Measurements from ENCODE around the gene SLC25A22.

Gene SLC25A22

DNA sequence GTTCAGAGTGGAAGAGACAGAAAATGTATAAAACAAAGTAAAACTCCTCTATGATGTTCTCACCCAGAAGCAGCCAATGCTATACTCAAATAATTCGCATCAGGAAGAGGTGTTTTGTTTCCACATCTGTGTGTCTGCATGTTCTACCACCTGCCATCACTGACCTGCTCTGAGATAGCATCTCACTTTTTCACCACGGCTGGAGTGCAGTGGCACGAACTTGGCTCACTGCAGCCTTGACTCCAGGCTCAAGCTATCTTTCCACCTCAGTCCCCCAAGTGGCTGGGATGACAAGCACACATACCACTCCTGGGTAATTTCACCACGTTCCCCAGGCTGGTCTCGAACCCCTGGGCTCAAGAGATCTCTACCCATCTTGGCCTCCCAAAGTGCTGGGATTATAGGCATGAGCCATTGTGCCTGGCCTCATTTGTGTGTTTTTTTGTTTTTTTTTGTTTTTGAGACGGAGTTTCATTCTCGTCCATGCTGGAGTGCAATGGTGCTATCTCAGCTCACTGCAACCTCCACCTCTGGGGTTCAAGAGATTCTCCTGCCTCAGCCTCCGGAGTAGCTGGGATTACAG is 36.5 kb downstream of the SLC25A22 start:
- Histone ChIP-seq H3K27ac (no peak overlapping the region), H3K36me3 (replicated peaks) (peaks cover 79% of the 10 kb centered on the region), H3K4me3 (ENCODE audit: low read depth, low read length) (no peak overlapping the region), H3K27me3 (replicated peaks) (no peaks in the 10 kb centered on the region)
- in situ Hi-C loops (cut with HindIII; ENCODE audit: low pct_ligation_motif_present, low sequenced_read_pairs), result no loop called here
- TF ChIP-seq, protein P1, sequence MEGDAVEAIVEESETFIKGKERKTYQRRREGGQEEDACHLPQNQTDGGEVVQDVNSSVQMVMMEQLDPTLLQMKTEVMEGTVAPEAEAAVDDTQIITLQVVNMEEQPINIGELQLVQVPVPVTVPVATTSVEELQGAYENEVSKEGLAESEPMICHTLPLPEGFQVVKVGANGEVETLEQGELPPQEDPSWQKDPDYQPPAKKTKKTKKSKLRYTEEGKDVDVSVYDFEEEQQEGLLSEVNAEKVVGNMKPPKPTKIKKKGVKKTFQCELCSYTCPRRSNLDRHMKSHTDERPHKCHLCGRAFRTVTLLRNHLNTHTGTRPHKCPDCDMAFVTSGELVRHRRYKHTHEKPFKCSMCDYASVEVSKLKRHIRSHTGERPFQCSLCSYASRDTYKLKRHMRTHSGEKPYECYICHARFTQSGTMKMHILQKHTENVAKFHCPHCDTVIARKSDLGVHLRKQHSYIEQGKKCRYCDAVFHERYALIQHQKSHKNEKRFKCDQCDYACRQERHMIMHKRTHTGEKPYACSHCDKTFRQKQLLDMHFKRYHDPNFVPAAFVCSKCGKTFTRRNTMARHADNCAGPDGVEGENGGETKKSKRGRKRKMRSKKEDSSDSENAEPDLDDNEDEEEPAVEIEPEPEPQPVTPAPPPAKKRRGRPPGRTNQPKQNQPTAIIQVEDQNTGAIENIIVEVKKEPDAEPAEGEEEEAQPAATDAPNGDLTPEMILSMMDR (IDR thresholded peaks at IDR 0.05; ENCODE audit: low read depth, low read length, missing control alignments), result no peak
- DNase-seq, result no peak

DNA sequence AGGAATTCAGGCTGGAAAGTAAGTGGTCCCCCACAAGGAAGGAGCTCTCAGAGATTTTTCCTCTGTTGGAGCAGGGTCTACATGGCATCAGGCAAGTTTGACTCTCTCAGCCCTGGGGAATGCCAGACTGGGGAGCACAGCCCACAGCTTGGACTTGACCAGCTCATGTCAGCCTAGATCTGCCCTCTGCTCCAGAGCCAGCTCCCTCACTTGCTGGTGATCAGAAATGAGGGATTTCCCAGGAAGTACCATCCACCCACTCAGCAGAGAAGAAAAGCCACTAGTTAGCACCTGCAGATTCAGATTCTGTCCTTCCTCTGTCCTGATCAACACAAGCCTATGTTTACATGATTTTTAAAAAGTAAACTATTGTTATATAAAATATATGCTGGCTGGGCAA is 37.8 kb downstream of the SLC25A22 start:
- DNase-seq, result no peak
- H3K27ac ChIP-seq, result no peak overlapping the region
- H3K27me3 ChIP-seq (replicated peaks), result no peaks in the 10 kb centered on the region
- TF ChIP-seq, protein P1 (IDR thresholded peaks at IDR 0.05; ENCODE audit: low read depth, low read length, missing control alignments), result no peak
- in situ Hi-C loops (cut with HindIII; ENCODE audit: low pct_ligation_motif_present, low sequenced_read_pairs), result no loop called here
- H3K36me3 ChIP-seq (replicated peaks), result peaks cover 72% of the 10 kb centered on the region
- no peak overlapping the region for H3K4me3 ChIP-seq (ENCODE audit: low read depth, low read length)

DNA sequence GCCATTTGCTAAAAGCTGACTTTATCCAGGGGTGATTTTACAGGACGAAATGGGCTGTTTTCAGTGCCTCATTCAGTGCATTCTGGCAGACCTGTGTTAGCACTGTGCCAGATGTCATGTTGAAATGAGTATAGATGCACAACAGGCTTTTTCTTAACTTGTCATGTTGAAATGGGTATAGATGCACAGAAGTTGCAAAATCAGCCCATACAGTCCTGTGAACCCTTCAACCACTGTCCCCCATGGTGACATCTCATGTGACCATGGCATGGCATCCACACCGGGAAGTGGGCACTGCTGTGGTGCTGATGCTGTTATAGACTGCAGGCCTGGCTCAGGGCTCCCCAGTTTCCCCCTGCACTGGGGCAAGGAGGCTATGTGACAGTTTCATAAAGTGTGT is 48.4 kb downstream of the SLC25A22 start:
- H3K4me3 ChIP-seq (ENCODE audit: low read depth, low read length), result no peak overlapping the region
- in situ Hi-C loops (cut with HindIII; ENCODE audit: low pct_ligation_motif_present, low sequenced_read_pairs), result no loop called here
- TF ChIP-seq, protein P1 (IDR thresholded peaks at IDR 0.05; ENCODE audit: low read depth, low read length, missing control alignments), result no peak
- H3K27ac ChIP-seq, result no peak overlapping the region
- peaks cover 9% of the 10 kb centered on the region for H3K36me3 ChIP-seq (replicated peaks)
- no peaks in the 10 kb centered on the region for H3K27me3 ChIP-seq (replicated peaks)
- DNase-seq, result no peak

DNA sequence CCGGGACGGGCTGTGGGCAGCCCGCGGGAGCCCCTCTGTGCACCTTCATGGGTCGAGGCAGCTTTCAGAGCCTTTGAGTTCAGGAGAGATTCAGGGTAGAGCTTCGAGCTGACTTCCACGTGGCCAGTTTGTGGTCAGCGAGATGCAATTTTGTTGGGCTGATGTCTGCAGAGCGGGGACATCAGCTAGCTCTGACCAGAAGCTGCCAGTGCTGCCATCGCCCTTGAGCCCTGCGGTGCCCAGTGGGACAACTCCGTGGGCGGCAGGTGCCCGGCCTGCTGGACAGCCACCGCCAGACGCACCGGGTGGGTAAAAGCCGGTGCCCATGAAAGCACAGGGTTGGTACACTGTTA is 50.1 kb downstream of the SLC25A22 start:
- DNase-seq, result no peak
- Histone ChIP-seq H3K27me3 (replicated peaks) (no peaks in the 10 kb centered on the region), H3K4me3 (ENCODE audit: low read depth, low read length) (peak overlapping the region; percentile 69), H3K36me3 (replicated peaks) (peaks cover 9% of the 10 kb centered on the region), H3K27ac (peak overlapping the region; percentile 82)
- in situ Hi-C loops (cut with HindIII; ENCODE audit: low pct_ligation_motif_present, low sequenced_read_pairs), result no loop called here
- TF ChIP-seq, protein P1 (IDR thresholded peaks at IDR 0.05; ENCODE audit: low read depth, low read length, missing control alignments), result no peak

DNA sequence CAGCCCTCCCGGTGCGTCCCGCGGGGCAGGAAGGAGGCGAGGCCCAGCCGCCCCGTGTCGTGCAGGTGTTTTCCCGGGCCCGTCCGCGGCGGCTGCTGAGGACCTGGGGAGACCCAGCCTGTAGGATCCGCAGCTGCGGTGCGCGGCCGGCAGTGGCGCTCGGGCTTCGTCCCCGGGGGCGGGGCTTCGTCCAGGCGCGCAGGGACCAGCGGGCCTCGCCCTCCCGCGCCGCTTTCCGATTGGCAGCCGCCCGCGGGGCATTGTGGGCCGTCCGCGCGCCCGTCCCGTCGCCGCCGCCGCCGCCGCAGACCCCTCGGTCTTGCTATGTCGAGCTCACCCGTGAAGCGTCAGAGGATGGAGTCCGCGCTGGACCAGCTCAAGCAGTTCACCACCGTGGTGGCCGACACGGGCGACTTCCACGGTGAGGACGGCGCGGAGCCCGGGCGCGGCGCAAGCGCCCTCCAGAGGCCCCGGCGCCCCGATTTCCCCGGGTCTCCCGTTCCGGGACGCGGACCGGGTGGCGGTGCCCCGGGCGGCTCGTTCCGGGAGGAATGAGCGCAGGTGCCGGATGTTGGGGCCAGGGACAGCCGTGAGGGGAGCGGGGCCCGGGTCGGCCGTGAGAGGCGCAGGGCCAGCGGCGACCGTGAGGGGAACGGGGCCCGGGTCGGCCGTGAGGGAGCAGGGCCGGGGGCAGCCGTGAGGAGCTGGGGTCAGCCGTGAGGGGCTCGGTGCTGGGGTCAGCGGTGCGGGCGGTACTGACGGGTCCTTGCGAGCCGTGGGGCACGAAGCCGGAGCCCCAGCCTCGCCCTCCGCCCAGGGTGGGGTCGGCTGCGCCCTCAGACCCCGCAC is 50.7 kb downstream of the SLC25A22 start, which contains the start of gene TALDO1:
TSS of gene TALDO1 (plus strand) at position 307 of the 849 bp plus-strand sequence. CDS start at position 325, 18 bp downstream.
- Histone ChIP-seq H3K27ac (peak within 1 kb of the TSS; percentile 82), H3K4me3 (ENCODE audit: low read depth, low read length) (peak within 1 kb of the TSS; percentile 69), H3K27me3 (replicated peaks) (no peaks in the 10 kb centered on the region), H3K36me3 (replicated peaks) (peaks cover 4% of the 10 kb centered on the region)
- in situ Hi-C loops (cut with HindIII; ENCODE audit: low pct_ligation_motif_present, low sequenced_read_pairs), result no loop called here
- TF ChIP-seq, protein P1 (IDR thresholded peaks at IDR 0.05; ENCODE audit: low read depth, low read length, missing control alignments), result peak; percentile 14
- peak; percentile 67 for DNase-seq

Data from brain microvascular endothelial cell (primary cell).